OCI-LY7 (cell line): Measurements from ENCODE around the gene ARMCX2.

Experiments used
- EZH2phosphoT487 ChIP-seq: fragments of 200-600 bp; sonication (generic); IDR thresholded peaks from 2 replicates; pipeline ENCODE4 v1.6.1; 2018; ENCODE audit warnings: low read depth, borderline replicate concordance, mild to moderate bottlenecking, mixed run types, antibody characterized with exemption, low read length, moderate library complexity, mixed read lengths
- TF ChIP-seq, protein P1 (sequence below): fragments of 200-600 bp; sonication (generic); conservative IDR thresholded peaks from 2 replicates; pipeline ENCODE4 v1.5.1; 2014; ENCODE audit warnings: mild to moderate bottlenecking, antibody characterized with exemption, low read length, moderate library complexity, mixed read lengths

DNA sequence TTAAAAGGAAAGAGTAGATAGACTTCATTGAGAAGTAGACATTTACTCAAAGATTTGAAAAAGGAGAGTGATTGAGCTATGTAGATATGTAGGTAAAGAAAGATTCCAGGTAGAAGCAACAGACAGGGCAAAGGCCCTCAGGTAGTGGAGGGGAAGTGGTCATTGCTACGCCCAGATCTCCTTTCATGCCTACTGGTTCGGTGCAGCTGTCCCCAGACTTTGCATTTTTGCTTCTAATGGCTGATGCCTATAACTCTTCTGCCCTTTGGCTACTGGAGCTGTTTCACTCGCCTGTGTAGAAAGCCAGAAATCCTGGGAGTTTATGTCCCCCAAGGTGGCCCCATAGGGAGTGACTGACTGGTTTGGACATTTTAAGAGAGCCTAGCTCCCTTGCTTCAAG, 16.9 kb upstream of the ARMCX2 start:
- TF ChIP-seq EZH2phosphoT487: no peak
- TF ChIP-seq, protein P1, sequence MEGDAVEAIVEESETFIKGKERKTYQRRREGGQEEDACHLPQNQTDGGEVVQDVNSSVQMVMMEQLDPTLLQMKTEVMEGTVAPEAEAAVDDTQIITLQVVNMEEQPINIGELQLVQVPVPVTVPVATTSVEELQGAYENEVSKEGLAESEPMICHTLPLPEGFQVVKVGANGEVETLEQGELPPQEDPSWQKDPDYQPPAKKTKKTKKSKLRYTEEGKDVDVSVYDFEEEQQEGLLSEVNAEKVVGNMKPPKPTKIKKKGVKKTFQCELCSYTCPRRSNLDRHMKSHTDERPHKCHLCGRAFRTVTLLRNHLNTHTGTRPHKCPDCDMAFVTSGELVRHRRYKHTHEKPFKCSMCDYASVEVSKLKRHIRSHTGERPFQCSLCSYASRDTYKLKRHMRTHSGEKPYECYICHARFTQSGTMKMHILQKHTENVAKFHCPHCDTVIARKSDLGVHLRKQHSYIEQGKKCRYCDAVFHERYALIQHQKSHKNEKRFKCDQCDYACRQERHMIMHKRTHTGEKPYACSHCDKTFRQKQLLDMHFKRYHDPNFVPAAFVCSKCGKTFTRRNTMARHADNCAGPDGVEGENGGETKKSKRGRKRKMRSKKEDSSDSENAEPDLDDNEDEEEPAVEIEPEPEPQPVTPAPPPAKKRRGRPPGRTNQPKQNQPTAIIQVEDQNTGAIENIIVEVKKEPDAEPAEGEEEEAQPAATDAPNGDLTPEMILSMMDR: no peak
